Central memory CD8-positive, alpha-beta T cell (primary cell): Measurements from ENCODE around the gene STARD5.

ENCODE experiments used
- ATAC-seq: fragments of 150-1000 bp; cut with Tn5 transposase; replicated peaks from 2 replicates; pipeline ENCODE4 v1.10.0; 2022; ENCODE audit warnings: mild to moderate bottlenecking, moderate FRiP score, moderate number of reproducible peaks; ENCODE audit not compliant: poor library complexity, severe bottlenecking; ENCODE audit errors: extremely low read depth
- DNase-seq, 2 donors: peaks; one replicate each; pipeline ENCODE4 v3.0.0; 2021; ENCODE audit warnings: low spot score in 2 of 2
- H3K27ac Mint-ChIP-seq: one replicate; pipeline ENCODE4 v1.8.0; 2022; ENCODE audit warnings: low read depth, mild to moderate bottlenecking, moderate library complexity, mixed read lengths
- H3K27me3 Mint-ChIP-seq: one replicate; pipeline ENCODE4 v1.8.0; 2022; ENCODE audit warnings: mixed read lengths
- H3K36me3 Mint-ChIP-seq: one replicate; pipeline ENCODE4 v1.8.0; 2022; ENCODE audit warnings: mild to moderate bottlenecking, moderate library complexity, mixed read lengths; ENCODE audit not compliant: insufficient read depth
- H3K4me1 Mint-ChIP-seq: one replicate; pipeline ENCODE4 v1.8.0; 2022; ENCODE audit warnings: mixed read lengths
- H3K4me3 Mint-ChIP-seq: one replicate; pipeline ENCODE4 v1.8.0; 2022; ENCODE audit warnings: mild to moderate bottlenecking, moderate library complexity, mixed read lengths
- H3K9me3 Mint-ChIP-seq: one replicate; pipeline ENCODE4 v1.8.0; 2022; ENCODE audit warnings: mixed read lengths

STARD5 gene

DNA sequence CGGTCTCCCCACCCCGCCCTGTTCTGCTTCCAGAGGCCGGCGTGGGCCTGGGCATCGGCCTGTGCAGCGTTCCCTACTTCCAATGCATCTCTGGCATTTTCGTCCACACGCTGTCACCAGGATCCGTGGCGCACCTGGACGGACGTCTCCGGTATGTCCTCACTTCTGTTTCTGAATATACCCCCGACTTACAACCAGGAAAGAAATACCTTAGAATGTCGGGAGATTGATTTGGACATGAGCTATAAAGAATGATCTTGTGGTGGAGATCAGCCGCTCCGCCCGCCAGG is 41.4 kb downstream of the STARD5 start:
- peaks cover 6% of the 10 kb centered on the region for H3K9me3 Mint-ChIP-seq
- H3K4me3 Mint-ChIP-seq = no peak overlapping the region
- H3K27me3 Mint-ChIP-seq = no peaks in the 10 kb centered on the region
- H3K36me3 Mint-ChIP-seq = peaks cover 5% of the 10 kb centered on the region
- no peak overlapping the region for H3K27ac Mint-ChIP-seq
- peaks cover 45% of the 10 kb centered on the region for H3K4me1 Mint-ChIP-seq
- DNase-seq (no peak), ATAC-seq (no peak)

DNA sequence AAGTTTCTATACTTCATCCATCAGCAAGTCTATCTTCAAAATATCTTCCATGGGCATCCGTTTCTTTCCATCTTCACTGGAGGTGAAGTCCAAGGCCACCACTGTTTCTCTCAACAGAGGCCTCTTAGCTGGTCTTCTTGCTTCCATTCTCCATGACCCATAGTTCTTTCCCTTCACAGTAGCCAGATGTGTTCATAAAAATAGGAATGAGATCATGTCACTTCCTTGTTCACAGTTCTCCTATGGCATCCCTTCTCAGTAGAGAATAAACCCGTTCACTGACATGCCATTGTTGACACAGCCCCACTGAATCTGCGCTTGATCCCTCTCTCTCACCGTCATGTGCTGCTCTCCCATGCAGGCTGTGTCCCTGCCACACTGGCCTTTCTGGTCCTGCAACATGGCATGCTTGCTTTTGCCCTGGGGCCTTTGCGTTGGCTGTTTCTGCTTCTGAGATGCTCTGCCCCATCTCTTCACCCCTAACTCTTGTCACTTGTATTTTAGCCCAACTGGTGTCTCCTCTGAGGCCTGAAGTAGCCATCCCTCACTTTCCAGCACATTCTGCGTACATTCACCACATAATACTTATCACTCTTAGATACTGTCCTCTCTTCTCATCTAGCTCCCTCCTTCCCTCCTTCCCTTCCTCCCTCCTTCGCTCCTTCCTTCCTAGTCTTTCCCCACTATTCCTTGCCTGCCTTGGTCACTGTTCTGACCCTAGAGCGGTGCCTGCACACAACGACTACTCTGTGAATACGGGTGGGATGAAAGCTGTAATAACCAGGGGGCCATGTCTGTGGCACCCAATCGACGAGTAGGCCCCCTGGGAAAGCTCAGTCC is 42.0 kb downstream of the STARD5 start:
- no peak for DNase-seq
- Mint-ChIP-seq H3K4me3 (no peak overlapping the region), H3K27ac (no peak overlapping the region), H3K27me3 (no peaks in the 10 kb centered on the region), H3K36me3 (peaks cover 4% of the 10 kb centered on the region), H3K4me1 (peaks cover 40% of the 10 kb centered on the region), H3K9me3 (peaks cover 3% of the 10 kb centered on the region)
- no peak for ATAC-seq

- no peak for DNase-seq
- Mint-ChIP-seq H3K4me3 (no peak overlapping the region), H3K4me1 (peaks cover 34% of the 10 kb centered on the region), H3K27me3 (no peaks in the 10 kb centered on the region), H3K27ac (no peak overlapping the region), H3K36me3 (peaks cover 2% of the 10 kb centered on the region), H3K9me3 (no peaks in the 10 kb centered on the region)
- no peak for ATAC-seq
Measured at GRCh38 chr15:81281456-81281735, 42.5 kb downstream of the STARD5 start.

GRCh38 chr15:81280696-81281455 is 43.1 kb downstream of the STARD5 start:
- Mint-ChIP-seq H3K9me3 (no peaks in the 10 kb centered on the region), H3K27ac (no peak overlapping the region), H3K4me1 (peaks cover 28% of the 10 kb centered on the region), H3K36me3 (peaks cover 1% of the 10 kb centered on the region), H3K27me3 (no peaks in the 10 kb centered on the region), H3K4me3 (no peak overlapping the region)
- ATAC-seq = no peak
- no peak for DNase-seq

DNA sequence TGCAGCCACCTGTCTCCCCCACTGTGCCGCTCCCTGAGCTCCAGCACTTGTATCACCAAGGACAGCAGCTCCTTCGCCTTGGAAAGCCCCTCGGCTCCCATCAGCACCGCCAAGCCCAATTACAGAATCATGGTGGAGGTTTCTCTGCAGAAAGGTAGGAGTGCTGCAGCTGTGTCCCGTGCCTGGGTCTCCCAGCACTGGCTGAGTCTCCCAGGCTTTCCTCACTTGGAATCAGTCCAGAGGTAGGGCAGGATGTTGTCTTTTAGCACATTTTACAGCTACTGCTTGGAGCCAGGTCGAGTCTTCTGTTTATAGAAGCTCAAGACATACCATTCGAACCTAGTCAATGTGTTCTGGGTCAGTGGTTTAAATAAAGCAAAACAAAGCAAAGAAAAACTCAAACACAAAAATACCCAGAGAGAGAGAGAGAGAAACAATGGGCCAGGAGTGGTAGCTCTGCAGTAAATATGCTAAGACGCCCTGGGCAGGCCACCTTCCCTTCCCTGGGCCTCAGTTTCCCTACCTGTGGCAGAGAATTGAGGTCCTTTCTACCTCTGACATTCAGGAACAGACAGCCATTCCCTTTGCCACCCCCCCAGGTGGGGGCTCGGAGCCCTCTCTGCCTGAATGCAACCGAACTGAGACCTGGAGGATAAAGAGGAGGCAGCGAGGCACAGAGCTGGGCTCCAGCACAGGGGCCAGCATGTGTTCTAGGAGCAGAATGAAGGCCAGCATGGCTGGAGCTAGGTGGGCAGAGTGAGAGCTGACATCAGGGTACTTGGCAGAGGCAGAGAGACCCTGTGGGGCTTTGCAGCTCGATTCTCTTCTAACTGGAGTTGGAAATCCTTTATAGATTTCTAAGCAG is 44.1 kb downstream of the STARD5 start:
- H3K27ac Mint-ChIP-seq = no peak overlapping the region
- H3K4me3 Mint-ChIP-seq = no peak overlapping the region
- ATAC-seq (no peak), DNase-seq (no peak)
- no peaks in the 10 kb centered on the region for H3K9me3 Mint-ChIP-seq
- peaks cover 24% of the 10 kb centered on the region for H3K4me1 Mint-ChIP-seq
- H3K27me3 Mint-ChIP-seq = no peaks in the 10 kb centered on the region
- H3K36me3 Mint-ChIP-seq = no peaks in the 10 kb centered on the region

DNA sequence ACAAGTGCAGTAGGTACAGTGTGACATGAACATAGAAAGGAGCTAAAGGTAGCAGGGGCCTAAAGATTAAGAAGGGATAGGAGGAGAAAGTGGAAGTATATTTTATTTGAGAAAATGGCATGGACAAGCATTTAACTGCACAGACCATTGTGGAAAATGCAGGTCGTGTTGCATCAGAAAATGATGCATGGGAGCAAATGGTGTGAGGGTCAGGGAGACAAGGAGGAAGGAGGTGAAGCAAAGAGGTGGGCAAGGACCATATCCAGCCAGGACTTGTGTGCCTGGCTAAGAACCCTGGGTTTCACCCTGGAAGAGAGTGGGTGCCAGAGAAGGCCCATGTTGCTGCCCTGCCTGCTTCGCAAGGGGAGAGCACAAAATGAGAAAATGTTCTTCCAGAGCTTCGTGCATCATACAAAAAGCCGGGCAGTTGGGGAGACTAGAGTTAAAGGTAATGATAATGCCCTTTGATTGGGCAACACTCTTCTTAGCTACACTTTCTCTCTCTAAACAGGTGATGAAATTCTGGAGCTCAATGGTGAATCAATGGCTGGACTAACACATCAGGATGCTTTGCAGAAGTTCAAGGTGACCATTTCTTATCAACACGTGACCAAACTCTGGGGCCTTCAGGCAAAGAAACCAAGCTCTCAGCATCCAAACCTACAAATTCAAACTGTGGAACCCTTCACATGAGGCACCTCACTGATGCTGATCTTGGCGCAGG is 45.5 kb downstream of the STARD5 start:
- peaks cover 26% of the 10 kb centered on the region for H3K4me1 Mint-ChIP-seq
- no peak for DNase-seq

DNA sequence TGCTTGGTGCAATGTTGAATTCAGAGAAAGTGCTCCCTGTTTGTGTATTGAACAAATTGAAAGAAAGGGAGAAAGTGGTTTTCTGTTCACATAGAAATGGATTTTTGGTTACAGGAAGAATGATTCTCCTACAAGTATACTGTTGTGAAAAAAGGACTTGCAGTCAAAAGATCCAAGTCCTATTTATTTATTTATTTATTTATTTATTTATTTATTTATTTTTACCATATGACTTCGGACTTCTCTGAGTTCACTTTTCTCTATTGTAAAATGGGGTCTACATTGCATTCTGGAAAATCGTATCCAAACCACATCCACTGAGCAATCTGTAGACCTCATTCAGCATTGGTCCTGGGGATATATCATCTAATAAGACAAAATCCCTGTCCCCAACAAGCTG is 46.1 kb downstream of the STARD5 start:
- no peak for DNase-seq
- H3K27ac Mint-ChIP-seq = no peak overlapping the region
- no peaks in the 10 kb centered on the region for H3K9me3 Mint-ChIP-seq
- ATAC-seq = no peak
- H3K4me1 Mint-ChIP-seq = peaks cover 26% of the 10 kb centered on the region
- no peaks in the 10 kb centered on the region for H3K27me3 Mint-ChIP-seq
- no peak overlapping the region for H3K4me3 Mint-ChIP-seq
- H3K36me3 Mint-ChIP-seq = no peaks in the 10 kb centered on the region

More for the DNA sequence above, 45.5 kb downstream of the STARD5 start:
- H3K9me3 Mint-ChIP-seq = no peaks in the 10 kb centered on the region
- H3K36me3 Mint-ChIP-seq = no peaks in the 10 kb centered on the region
- H3K27ac Mint-ChIP-seq = no peak overlapping the region
- H3K27me3 Mint-ChIP-seq = no peaks in the 10 kb centered on the region
- H3K4me3 Mint-ChIP-seq = no peak overlapping the region
- no peak for ATAC-seq

- Mint-ChIP-seq H3K9me3 (no peaks in the 10 kb centered on the region), H3K4me1 (peaks cover 26% of the 10 kb centered on the region), H3K4me3 (no peak overlapping the region), H3K27me3 (no peaks in the 10 kb centered on the region), H3K27ac (no peak overlapping the region), H3K36me3 (no peaks in the 10 kb centered on the region)
- ATAC-seq (no peak), DNase-seq (no peak)
Measured at GRCh38 chr15:81276967-81277366, 47.0 kb downstream of the STARD5 start.

DNA sequence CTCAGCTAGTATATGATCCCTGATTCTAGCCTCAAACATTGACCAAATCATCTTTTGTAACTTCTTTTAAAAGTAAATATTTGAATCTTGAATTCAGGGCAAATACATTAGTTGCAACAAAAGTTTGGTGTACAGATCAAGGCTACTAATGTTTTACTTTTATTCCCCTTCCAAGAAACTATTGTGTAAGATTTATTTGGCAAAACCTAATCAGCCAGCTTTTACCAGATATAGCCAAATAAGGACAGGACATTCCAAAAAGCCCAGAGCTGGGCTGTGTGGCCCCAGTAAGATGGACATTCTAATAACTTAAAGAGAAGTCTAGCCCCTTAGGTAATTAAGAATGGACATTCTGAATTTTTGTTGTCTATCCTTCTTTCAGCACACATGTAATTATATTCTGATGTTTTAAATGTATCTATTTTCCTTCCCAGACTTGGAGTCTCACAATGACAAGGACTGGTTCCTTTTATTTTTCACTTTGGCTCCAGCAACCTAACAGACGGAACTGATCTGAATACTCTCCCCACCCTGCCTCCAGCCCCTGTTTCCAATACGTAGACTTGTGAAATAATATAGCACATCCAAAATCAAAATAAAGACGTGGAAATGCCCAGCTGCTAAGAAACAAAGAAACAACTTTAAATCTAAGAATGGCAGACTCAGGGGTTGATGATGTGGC is 48.1 kb downstream of the STARD5 start:
- Mint-ChIP-seq H3K27me3 (no peaks in the 10 kb centered on the region), H3K36me3 (no peaks in the 10 kb centered on the region), H3K4me1 (peaks cover 26% of the 10 kb centered on the region), H3K27ac (no peak overlapping the region), H3K4me3 (no peak overlapping the region), H3K9me3 (no peaks in the 10 kb centered on the region)
- DNase-seq = no peak
- ATAC-seq = no peak

- Mint-ChIP-seq H3K27ac (no peak overlapping the region), H3K27me3 (no peaks in the 10 kb centered on the region), H3K4me3 (no peak overlapping the region), H3K9me3 (no peaks in the 10 kb centered on the region), H3K4me1 (peaks cover 21% of the 10 kb centered on the region), H3K36me3 (no peaks in the 10 kb centered on the region)
- peak; percentile 89 for ATAC-seq
- peak; percentile 63 to 67 for DNase-seq
Measured at GRCh38 chr15:81274931-81275707, 48.8 kb downstream of the STARD5 start.

GRCh38 chr15:81274255-81274654 is 49.7 kb downstream of the STARD5 start:
- no peak overlapping the region for H3K27ac Mint-ChIP-seq
- H3K4me1 Mint-ChIP-seq = peaks cover 15% of the 10 kb centered on the region
- no peak for ATAC-seq
- no peak for DNase-seq
- no peaks in the 10 kb centered on the region for H3K9me3 Mint-ChIP-seq
- no peaks in the 10 kb centered on the region for H3K36me3 Mint-ChIP-seq
- no peaks in the 10 kb centered on the region for H3K27me3 Mint-ChIP-seq
- H3K4me3 Mint-ChIP-seq = no peak overlapping the region
